C4-2B (cell line): Measurements from ENCODE around the gene PACRGL.

Experiments
- H3K27ac ChIP-seq: fragments of 450-650 bp; 2 replicates; pipeline ENCODE4 v1.5.1; 2017
- ZFX ChIP-seq: fragments of 450-650 bp; IDR thresholded peaks from 2 replicates; pipeline ENCODE4 v1.6.1; 2017
- TF ChIP-seq, protein P1 (sequence below): fragments of 450-650 bp; conservative IDR thresholded peaks from 2 replicates; pipeline ENCODE4 v1.5.1; 2017; ENCODE audit warnings: mild to moderate bottlenecking

Gene PACRGL

DNA sequence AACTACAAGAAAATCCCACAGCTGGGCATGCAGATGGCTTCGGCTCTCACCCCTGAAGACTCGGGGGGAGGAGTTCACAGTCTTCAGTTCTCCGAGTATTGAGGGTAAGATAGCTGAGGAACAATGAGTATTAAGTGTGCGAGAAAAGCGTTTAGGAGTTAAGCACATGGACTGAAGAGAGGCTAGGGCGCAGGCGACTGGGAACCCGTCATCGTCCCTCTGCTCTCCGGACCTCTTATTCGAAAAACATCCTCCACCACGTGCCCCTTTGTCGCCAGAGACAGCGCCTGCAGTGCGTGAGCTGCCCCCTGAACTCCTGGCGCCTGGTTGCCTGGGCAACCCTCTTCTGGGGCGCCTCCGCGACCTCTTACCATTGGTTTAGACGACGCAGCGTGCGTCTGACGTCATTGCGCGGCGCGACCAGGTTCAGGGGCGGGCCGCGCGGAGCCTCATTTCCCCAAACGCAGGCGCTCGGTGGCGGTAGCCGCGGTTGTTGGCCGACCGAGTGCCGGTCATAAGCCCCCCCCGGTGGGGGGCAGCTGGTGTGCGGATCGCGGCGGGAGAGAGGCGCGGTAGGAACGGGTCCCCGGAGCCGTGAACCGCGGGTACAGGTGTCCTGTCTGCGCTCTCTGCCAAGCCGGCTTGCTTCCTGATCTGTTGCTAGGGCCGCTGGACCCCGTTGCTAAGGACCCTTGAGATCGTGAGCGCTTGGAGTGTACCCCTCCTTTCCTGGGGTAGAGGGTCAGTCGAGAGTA is at the start of gene PACRGL:
PACRGL (plus strand) TSS at position 452 of the 755 bp plus-strand sequence. CDS start 4,024 bp downstream, outside the sequence.
- H3K27ac ChIP-seq: peak within 1 kb of the TSS; percentile 63
- TF ChIP-seq ZFX: peak; percentile 19; the same call in 1 of the 2 replicates
- TF ChIP-seq, protein P1, sequence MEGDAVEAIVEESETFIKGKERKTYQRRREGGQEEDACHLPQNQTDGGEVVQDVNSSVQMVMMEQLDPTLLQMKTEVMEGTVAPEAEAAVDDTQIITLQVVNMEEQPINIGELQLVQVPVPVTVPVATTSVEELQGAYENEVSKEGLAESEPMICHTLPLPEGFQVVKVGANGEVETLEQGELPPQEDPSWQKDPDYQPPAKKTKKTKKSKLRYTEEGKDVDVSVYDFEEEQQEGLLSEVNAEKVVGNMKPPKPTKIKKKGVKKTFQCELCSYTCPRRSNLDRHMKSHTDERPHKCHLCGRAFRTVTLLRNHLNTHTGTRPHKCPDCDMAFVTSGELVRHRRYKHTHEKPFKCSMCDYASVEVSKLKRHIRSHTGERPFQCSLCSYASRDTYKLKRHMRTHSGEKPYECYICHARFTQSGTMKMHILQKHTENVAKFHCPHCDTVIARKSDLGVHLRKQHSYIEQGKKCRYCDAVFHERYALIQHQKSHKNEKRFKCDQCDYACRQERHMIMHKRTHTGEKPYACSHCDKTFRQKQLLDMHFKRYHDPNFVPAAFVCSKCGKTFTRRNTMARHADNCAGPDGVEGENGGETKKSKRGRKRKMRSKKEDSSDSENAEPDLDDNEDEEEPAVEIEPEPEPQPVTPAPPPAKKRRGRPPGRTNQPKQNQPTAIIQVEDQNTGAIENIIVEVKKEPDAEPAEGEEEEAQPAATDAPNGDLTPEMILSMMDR: no peak

DNA sequence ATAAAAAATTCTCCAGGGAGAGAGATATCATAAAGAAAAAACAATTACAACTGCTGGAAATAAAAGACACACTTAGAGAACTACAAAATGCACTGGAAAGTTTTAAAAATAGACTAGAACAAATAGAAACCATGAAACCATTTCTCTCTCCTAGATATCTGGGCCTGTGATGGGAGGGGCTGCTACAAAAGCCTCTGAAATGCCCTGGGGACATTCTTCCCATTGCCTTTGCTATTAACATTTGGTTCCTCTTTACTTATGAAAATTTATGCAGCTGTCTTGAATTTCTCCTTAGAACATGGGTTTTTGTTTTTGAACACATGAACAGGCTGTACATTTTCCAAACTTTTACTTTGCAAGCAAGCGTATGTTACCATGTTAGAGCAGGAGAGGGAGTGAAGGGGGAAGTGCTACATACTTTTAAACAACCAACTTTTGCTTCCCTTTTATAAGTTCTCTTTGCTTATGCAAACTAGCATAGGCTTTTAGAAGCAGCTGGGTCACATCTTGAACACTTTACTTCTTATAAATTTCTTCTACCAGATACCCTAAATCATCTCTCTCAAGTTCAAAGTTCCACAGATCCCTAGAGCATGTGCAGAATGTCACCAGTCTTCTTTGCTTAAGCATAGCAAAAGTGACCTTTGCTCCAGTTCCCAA is 47.9 kb upstream of the PACRGL start:
- TF ChIP-seq, protein P1: no peak
- no peak for TF ChIP-seq ZFX
- no peak overlapping the region for H3K27ac ChIP-seq

DNA sequence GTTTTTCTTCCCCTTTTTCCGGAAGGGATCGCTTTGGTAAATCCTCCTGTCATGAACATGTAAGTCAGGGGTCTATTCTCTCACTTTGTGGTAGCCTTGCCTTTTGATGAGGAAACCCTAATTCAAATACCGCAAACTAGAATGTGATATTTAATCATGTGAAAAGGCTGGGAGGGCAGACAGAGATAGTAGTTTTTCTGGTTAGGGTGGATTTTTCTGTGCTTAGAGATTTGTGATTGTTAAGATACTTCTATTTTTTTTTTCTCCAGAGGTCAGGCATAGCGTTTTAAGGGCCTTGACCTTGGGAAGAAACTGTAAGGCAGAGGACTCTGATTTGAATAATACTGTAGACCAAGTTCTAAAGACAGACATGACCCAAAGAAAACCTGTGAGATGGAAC is 41.8 kb upstream of the PACRGL start:
- TF ChIP-seq, protein P1: no peak
- no peak for TF ChIP-seq ZFX
- no peak overlapping the region for H3K27ac ChIP-seq

DNA sequence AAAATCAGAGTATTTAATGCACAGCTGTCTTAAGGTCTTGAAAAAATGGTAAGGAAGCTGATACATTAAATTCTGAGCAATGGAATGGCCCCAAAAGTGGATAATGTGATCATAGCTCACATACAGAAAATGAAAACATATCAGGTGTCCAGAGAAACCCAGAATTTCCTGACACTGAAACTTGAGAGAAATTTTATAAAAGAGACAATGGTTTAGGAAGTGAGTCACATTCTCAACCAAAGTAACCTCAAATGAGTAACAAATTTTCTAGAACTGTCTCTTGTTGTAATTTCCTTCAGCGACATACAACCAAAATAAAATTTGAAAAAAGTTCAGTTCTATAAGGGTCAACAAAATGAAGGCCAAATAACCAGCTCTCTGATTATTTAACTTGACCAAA is 37.4 kb upstream of the PACRGL start:
- no peak overlapping the region for H3K27ac ChIP-seq
- no peak for TF ChIP-seq ZFX
- TF ChIP-seq, protein P1: no peak

DNA sequence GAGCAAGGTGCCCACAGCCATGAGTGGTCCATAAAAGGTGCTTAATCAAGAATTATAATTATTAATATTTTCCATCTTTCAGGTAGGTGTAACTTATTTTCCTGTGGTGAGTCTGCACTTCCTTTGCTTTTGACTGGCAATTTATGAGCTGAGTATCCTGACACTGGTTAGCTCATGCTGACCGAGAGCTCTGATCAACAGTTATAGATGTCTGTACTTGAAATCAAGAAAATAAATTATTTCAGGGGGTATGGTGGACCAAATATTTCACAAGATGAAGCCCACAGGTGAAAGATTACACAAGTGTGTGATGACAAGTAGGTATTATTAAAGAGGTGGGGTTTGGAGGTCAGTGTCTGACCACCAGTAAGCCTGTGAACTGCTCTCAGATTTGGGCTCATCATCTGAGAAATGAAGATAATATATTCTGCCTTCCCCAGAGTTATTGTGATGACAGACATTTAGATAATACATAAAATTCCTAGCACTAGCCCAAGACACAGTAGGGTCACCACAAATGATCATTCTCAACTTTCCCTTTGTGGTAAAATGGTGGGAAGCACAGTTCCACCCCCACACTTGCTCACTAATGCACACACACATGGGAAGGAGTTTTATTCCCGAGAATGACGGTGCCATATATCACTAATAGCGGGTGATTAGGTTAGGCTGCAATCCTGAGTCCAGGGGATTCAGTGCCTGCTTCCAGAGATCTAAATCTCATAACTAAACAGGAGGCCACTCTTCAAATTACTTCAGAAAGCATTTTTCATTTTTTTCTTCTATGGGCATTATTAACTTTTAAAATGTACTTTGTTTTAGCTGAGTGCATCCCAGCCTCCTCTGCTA is 34.0 kb upstream of the PACRGL start:
- H3K27ac ChIP-seq: no peak overlapping the region
- TF ChIP-seq ZFX: no peak
- TF ChIP-seq, protein P1: no peak

DNA sequence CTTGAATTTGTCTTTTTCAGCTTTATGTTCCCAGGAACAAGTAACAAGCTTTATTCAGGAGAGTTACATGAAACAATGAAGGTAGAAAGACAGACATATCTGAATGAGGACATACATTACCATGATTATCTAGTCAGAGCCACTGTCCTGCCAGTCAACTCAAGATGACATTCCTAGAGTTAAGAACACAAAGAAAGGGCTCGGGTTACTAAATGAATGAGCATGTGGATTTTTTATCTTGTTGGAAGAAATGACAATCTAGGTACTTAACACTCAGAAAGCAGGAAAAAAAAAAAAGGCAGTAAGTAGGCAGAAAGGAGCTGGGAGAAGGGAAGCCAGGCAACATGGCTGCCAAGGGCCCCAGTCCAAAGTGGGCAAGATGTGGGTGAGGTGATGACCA is 28.0 kb upstream of the PACRGL start:
- TF ChIP-seq, protein P1: no peak
- TF ChIP-seq ZFX: no peak
- no peak overlapping the region for H3K27ac ChIP-seq
